ENCODE results near the gene NAT9.

DNA sequence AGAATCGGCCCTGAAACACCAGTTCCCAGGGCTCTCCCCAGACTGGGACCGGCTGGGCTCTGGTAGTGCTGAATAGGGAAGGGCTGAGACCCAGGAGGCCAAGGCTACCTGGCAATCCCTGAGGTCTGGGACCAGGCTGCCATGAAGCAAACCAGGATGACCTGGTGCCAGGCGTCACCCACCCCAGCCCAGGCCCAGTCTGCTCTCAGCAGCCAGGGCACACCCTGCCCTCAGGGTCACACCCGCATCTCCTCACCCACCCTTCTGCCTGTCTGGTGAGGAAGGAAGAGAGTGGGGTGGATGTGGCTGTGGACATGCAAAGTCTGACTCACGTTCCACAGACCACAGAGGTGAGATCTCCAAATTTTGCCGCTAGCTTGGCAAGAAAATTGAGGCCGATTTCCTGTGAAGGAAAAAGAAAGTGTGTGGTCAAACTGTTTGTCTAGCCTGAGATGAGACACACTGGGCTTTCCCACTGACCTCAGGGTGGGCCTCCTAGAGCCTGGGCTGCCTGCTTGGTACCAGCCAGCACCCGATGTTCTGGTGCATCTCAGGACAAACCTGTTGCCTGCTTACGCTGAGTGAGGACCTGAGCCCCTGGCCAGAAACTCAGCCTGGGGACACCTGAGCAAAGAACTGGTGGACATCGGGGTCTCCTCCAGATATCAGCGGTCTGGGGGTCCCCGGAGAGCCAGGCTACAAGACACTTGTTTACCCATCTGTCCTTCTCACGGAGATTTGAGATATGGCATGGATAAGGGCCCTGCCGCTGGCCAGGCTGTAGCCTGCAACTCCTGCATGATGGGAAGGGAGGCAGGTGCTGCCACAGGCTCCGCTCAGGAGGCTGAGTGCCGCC lies 45.4 kb downstream of the NAT9 start:
- TF ChIP-seq, protein P1, sequence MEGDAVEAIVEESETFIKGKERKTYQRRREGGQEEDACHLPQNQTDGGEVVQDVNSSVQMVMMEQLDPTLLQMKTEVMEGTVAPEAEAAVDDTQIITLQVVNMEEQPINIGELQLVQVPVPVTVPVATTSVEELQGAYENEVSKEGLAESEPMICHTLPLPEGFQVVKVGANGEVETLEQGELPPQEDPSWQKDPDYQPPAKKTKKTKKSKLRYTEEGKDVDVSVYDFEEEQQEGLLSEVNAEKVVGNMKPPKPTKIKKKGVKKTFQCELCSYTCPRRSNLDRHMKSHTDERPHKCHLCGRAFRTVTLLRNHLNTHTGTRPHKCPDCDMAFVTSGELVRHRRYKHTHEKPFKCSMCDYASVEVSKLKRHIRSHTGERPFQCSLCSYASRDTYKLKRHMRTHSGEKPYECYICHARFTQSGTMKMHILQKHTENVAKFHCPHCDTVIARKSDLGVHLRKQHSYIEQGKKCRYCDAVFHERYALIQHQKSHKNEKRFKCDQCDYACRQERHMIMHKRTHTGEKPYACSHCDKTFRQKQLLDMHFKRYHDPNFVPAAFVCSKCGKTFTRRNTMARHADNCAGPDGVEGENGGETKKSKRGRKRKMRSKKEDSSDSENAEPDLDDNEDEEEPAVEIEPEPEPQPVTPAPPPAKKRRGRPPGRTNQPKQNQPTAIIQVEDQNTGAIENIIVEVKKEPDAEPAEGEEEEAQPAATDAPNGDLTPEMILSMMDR (conservative IDR thresholded peaks at IDR 0.05), result no peak
- no peak for TF ChIP-seq ZFX (IDR thresholded peaks at IDR 0.05)
